Measurements from ENCODE around the gene TEAD4.

GRCh38 chr12:3081091-3081490, 121.9 kb downstream of the TEAD4 start:
- TF ChIP-seq MAX (IDR thresholded peaks at IDR 0.05) (no peak), ZBTB33 (IDR thresholded peaks at IDR 0.05) (no peak), TAF1 (conservative IDR thresholded peaks at IDR 0.05) (no peak), CTCF (IDR thresholded peaks at IDR 0.05; ENCODE audit: low read depth, low read length, missing input control) (no peak)

Measured in liver (tissue), 3 donors.